Activated CD4-positive, alpha-beta T cell treated with anti-CD3 and anti-CD28 coated beads for 24 hours (primary cell): ENCODE measurements around the gene CBY3.
"Not testable (repeated sequence)": the region's sequence is repeated elsewhere in the genome, so short reads cannot be mapped to it uniquely, and the experiment has no call there.

Experiments used
- DNase-seq, 2 donors: peaks; one replicate each; pipeline ENCODE4 v3.0.0-alpha.2; 2020; ENCODE audit warnings: low read depth in 2 of 2

Gene CBY3

GRCh38 chr5:179680780-179681401 lies at the start of gene CBY3:
CBY3 (minus strand) TSS chr5:179681034; CDS start chr5:179680918, 116 bp downstream.
- no peak for DNase-seq

- DNase-seq: no peak
Measured at GRCh38 chr5:179730356-179730755, 49.5 kb upstream of the CBY3 start.

GRCh38 chr5:179729727-179730126 lies 48.9 kb upstream of the CBY3 start:
- DNase-seq: no peak

GRCh38 chr5:179729303-179729702 lies 48.5 kb upstream of the CBY3 start:
- DNase-seq: no peak

GRCh38 chr5:179727106-179727505 lies 46.3 kb upstream of the CBY3 start:
- DNase-seq: no peak

GRCh38 chr5:179724163-179724562 lies 43.3 kb upstream of the CBY3 start:
- no peak for DNase-seq

GRCh38 chr5:179720222-179720621 lies 39.4 kb upstream of the CBY3 start:
- no peak for DNase-seq

- no peak for DNase-seq
Measured at GRCh38 chr5:179716286-179716685, 35.5 kb upstream of the CBY3 start.

- no peak for DNase-seq
Measured at GRCh38 chr5:179700401-179700918, 19.6 kb upstream of the CBY3 start.

- DNase-seq: peak in 1 of 2 donors; percentile 22
Measured at GRCh38 chr5:179699616-179700237, 18.9 kb upstream of the CBY3 start.

- DNase-seq: no peak
Measured at GRCh38 chr5:179698935-179699615, 18.2 kb upstream of the CBY3 start, which contains the start of gene CANX. CANX (plus strand) TSS chr5:179698967; CDS start chr5:179705682, 6,715 bp downstream.

GRCh38 chr5:179697993-179698934 lies 17.4 kb upstream of the CBY3 start:
- peak; percentile 98 for DNase-seq

- not testable (repeated sequence) for DNase-seq
Measured at GRCh38 chr5:179697543-179697942, 16.7 kb upstream of the CBY3 start.

- no peak for DNase-seq
Measured at GRCh38 chr5:179697108-179697507, 16.3 kb upstream of the CBY3 start.

- DNase-seq: no peak
Measured at GRCh38 chr5:179696603-179697002, 15.8 kb upstream of the CBY3 start.

GRCh38 chr5:179694561-179694960 lies 13.7 kb upstream of the CBY3 start:
- no peak for DNase-seq

GRCh38 chr5:179689212-179689611 lies 8.4 kb upstream of the CBY3 start:
- not testable (repeated sequence) for DNase-seq

- no peak for DNase-seq
Measured at GRCh38 chr5:179680014-179680779, 637 bp downstream of the CBY3 start.

- DNase-seq: peak in 1 of 2 donors; percentile 51
Measured at GRCh38 chr5:179679014-179679674, 1.7 kb downstream of the CBY3 start.
